NCI-H2196 treated with DMSO at 0.1 percent for 48 hours (cell line): ENCODE data around the gene TREH.

Source experiments
- DNase-seq: peaks from one replicate; lab custom pipeline; 2025; ENCODE audit not compliant: unreplicated experiment; lab: John Stamatoyannopoulos, UW

TREH gene

GRCh38 chr11:118650366-118650765, 29.1 kb downstream of the TREH start:
- DNase-seq: no peak

DNA sequence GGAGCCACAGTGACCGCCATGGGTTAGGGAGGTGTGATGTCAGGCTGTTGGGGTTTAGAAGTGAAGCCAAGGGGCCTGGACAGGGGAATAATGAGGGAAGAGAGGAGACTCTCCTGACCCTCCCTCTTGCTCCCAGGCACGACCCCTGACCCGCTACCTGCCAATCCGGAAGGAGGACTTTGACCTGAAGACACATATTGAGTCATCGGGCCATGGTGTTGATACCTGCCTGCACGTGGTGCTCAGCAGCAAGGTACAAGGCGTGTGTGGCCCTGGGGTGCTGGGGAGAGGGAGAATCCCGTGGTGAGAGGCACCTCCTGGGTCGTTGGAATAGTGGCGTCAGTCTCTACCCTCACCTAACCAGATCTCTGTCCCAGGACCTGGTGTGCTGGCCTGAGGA, 29.5 kb downstream of the TREH start:
- no peak for DNase-seq

- no peak for DNase-seq
These were observed 31.2 kb downstream of the TREH start for GRCh38 chr11:118648291-118648690.

DNA sequence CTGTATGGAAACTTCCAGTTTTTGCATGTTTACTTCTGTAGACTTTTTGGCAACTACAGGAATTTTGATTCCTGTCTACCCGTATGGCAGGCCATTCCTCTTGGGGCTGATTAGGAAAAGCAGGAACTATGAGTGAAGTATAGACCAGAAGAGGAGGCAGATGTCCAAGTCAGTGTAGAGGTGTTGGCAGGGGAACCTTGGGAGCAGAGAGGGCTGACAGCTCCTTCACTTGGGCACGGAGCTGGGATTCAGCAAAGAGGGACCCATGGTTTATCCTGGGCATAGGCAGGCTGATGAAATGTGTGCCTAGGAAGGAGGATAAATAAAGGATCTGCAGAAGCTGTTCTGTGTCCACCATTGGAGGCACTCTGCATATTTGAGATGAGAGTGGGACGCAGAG, 33.1 kb downstream of the TREH start:
- no peak for DNase-seq

DNA sequence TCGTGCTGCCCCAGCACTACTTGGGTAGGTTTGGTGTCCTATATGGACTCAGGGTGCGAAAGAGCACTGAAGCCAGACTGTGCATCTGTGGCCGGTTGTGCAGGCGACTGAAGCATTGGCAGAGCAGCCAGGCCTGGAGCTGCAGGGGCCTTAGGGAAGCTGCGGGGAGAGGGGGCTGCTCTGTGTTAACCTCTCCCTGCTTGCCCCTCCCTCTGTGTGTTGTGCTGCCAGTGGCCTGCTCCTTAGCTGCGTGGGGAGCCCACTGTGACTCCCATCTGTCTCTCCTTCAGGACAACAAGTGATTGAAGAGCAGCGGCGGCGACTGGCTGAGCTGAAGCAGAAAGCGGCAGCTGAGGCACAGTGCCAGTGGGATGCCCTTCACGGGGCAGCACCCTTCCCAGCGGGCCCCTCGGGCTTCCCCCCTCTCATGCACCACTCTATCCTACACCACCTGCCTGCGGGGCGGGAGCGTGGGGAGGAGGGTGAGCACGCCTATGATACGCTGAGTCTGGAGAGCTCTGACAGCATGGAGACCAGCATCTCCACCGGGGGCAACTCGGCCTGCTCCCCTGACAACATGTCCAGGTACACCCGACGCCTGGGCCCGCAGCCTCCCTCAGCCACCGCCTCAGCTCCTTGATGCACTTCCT, 34.3 kb downstream of the TREH start:
- DNase-seq: no peak

DNA sequence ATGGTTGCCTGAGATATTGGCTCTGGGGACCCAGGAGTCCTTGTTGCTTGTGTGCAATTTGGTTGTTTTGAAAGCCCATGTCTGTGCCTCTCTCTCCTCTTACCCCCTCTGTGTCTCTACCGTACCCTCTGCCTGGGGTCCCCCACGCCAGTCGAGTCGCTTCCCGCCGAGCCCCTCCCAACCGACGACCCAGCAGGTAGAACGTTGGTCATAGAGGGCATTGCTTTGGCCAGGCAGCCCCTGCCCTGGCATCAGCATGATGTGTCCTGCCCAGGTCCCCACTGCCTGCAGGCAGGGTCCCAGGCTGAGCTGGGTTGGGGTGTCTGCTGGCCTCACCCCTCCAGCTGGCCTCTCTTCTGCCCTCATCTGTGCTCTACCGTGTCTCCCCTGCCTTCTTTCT, 35.0 kb downstream of the TREH start:
- no peak for DNase-seq

DNA sequence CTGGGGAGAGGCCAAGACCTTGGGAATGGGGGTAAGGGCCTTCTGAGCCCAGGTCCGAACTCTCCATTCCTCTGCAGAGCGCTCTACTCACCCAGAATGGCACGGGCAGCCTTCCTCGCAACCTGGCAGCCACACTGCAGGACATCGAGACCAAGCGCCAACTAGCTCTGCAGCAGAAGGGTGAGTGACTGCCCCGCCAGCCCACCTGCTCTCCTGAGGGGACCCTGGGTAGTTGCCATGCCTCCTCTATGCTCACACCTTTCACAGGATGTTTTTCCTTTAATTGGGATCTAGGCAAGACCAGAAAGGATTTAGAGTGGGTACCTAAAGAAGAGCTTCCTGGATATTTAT, 35.5 kb downstream of the TREH start:
- DNase-seq: no peak

GRCh38 chr11:118643142-118643994, 36.1 kb downstream of the TREH start:
- no peak for DNase-seq

DNA sequence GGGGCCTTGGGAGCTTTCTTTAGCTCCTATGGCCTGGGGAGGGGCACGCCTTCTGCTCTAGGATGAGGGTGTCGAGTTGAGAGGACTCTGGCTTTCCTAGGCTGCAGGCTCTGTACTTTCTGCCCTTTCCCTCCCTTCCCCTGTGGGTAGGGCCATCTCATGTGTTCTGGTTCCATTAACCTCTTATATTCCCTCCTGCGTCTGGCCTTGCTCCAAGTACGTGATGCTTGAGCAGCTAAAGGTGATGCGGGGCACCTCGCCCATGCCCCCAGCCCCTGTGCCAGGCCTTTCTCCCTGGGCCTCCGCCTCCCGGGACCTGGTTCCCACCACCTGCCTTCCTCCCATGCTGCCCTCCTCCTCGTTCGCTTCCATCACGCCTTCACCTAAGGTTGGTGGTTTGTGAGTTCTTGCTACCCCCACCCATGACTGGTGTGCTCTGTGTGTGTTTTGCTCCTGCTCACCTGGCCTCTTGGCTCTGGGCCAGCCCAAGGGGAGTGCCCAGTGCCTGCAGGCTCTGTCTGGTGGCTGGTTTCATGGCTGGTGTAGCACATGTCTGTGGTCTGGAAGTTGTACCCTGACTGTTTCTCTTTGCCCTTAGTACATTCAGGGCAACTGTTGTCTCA, 37.9 kb downstream of the TREH start:
- DNase-seq: peak; percentile 69

- peak; percentile 22 for DNase-seq
These were observed 38.9 kb downstream of the TREH start for GRCh38 chr11:118640332-118641154.

- no peak for DNase-seq
These were observed 39.6 kb downstream of the TREH start for GRCh38 chr11:118639899-118640298.

DNA sequence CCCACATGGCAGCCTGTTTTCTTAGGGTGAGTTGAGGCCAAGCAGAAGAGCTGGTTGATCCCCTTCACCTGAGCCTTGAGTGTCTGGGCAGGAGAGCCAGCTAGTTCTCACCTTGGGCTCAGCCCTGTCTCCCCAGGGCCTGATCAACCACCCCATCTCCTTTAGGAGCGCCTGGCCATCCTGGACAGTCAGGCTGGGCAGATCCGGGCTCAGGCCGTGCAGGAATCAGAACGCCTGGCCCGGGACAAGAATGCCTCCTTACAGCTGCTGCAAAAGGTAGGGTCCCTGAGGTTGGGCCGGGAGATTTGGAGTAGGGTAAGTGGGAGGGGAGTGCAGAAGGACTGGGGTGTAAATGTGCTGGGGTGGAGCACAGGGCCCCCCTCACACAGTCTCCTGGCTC, 40.7 kb downstream of the TREH start:
- no peak for DNase-seq

- DNase-seq: no peak
These were observed 42.7 kb downstream of the TREH start for GRCh38 chr11:118636569-118637290.

DNA sequence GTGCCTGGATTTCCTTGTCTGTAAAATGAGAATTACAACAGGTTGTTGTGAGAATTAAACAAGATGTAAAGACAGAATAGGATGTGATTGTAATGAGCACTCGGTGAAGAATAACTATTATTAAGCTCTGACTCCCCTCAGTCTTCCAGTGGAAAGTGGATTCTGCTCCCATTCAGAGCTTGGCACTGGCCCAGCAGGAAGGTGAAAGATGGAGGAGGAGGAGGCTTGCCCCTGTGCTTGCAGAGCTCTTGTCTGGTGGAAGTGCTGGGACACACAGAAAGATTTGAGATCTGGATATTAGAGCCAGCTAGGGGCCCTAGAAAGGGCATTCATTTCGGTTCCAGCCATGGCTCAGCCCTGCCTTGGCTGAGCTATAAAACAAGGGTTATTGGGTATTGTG, 43.8 kb downstream of the TREH start:
- no peak for DNase-seq

DNA sequence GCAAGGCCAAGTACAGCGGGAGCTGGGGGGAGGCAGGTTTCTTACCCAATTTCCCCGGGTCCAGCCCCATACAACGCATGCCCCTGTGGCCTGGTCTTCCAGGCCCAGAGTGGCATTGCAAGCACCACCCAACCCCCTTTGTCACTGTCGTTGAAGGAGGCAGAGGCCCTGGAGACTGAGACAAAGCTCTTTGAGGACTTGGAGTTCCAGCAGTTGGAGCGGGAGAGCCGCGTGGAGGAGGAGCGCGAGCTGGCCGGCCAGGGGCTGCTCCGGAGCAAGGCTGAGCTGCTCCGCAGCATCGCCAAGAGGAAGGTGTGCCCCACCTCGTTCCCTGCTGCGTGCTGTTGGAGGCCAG, 44.2 kb downstream of the TREH start:
- DNase-seq: no peak

- DNase-seq: peak; percentile 58
These were observed 44.8 kb downstream of the TREH start for GRCh38 chr11:118634431-118635236.

DNA sequence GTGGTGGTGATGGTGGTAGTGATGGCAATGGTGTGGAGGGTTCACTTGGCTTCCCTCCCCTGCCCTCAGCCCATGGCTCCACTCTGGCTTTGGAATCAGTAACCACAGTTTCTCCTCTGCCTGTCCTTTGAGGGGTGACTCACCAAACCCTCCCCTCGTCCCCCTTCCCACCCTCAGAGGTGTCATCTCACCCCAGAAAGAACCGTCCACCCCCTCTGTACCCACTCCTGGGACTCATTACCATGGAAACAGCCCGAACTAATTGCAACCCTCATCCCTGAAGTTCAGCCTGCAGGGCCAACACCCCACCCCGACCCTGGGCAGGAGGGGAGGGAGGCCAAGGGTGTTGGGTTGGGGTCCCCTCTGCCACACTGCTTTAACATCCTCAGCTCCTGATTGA, 45.5 kb downstream of the TREH start:
- DNase-seq: no peak

- DNase-seq: no peak
These were observed 46.1 kb downstream of the TREH start for GRCh38 chr11:118633319-118633690.

DNA sequence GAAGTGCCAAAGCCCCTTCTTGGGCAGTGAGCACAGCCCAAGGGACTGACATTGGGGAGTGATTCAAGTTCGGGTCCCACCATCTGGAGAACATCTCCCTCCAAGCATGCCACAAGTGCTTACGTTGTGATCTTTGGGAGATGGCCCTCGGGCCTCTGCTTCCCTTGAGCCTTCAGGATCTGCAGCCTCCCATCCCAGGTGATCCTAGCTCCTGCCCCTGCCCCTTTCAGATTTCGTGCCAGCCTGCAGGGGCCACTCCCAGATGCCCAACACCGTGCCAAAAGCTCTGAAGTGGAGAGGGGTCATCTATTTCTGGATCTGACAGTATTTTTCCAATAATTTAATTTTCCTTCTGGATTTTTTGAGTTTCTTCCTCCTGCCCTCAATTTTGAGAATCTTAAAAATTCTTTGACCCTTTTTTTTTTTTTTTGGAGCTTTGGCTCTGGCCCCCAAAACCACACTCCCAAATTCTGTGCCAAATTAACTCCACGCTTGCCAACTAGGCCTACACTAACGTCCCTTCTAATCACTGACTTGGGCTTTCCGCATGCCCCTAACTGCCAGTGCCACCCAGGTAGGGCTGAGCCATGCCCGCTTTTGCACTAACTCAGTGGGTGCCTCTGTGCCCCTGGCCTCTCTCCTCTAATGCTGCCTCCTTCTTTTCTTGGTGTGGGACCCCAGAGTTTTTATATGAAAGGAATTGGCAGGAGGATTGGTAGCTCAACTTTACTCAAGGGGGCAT, 46.7 kb downstream of the TREH start:
- DNase-seq: no peak
